Stimulated activated naive CD4-positive, alpha-beta T cell treated with Interleukin-2 at 50 U/mL for 16 hours (primary cell): ENCODE measurements around the gene KIF3A.

Experiments
- DNase-seq: peaks from one replicate; lab custom pipeline; 2025; lab: John Stamatoyannopoulos, UW

The KIF3A gene

GRCh38 chr5:132677682-132678400 lies 59.5 kb downstream of the KIF3A start:
- no peak for DNase-seq

GRCh38 chr5:132677191-132677590 lies 60.2 kb downstream of the KIF3A start:
- no peak for DNase-seq

DNA sequence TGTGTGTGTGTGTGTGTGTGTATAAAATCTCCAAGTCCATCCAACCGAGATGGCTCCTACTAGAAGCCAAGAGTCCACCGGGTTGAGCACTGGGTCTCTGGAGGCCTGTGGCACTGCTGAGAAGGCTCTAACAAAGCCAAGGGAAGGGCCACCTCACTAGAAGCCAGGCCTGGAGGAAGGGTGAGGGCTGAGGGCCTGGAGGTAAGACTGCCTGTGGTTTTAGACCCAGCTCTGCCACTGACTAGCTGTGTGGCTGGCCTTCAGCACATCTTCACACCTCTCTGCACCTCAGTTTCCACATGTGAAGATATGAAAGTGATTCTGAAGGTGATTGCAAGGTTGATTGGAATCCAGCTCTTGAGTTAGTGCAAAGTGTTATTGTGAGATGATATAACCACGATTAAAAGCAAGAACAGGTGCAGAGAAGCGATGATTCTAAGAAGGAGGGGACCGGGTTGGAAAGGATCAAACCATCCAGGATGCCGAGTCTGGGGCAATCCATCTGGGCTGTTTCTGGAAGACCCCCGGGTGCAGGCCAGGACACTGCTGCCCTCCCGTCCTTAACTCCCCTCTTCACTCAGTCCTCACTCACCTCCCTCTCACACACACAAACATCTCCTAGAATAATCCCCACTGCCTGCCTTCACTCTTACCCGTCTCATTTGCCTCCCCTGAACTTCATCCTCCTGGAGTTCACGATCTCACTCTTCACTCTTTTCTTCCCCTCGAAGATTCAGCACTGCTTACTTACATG lies 61.2 kb downstream of the KIF3A start:
- no peak for DNase-seq

DNA sequence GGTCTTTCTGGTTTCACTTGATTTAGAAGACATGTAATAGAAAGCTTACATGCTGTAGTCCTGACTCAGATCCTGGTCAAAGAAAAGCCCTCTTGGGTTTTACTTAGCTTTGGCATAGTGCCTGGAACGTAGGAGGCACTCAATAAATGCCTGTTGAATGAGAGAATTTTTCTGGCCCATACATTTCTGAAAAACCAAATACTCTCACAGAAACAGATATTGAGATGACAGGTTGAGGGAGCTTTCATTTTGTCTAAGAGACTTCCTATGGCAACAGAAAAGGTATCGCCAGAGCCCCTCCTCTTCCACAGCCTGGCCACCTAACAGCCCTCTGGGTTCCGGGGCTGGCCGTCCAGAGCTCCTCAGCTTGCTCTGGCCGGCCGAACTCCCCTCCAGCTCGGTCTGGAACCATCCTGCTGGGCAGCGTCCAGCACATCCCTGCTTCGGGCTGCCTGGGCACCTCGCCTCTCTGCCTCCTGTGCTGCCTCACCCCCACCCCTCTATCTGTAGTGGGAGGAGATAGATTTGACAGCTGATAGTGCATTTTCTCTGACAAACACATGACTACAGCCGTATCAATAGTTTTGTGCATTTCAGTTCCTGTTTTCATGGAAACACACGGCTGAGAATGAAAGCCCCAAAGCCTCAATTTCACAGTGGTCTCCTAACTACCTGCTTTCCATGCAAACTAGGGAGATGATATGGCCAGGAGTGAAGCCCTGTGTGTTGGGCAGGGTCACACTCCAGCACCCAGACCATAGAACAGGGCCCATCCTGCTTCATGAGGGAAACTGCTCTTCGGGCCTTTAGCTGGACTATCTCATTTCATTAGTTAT lies 62.5 kb downstream of the KIF3A start:
- DNase-seq: no peak

- DNase-seq: no peak
Measured at GRCh38 chr5:132673939-132674630, 63.3 kb downstream of the KIF3A start, which contains the start of gene IL4. Gene IL4 (plus strand): TSS chr5:132673989. CDS start chr5:132674051, 62 bp downstream.

DNA sequence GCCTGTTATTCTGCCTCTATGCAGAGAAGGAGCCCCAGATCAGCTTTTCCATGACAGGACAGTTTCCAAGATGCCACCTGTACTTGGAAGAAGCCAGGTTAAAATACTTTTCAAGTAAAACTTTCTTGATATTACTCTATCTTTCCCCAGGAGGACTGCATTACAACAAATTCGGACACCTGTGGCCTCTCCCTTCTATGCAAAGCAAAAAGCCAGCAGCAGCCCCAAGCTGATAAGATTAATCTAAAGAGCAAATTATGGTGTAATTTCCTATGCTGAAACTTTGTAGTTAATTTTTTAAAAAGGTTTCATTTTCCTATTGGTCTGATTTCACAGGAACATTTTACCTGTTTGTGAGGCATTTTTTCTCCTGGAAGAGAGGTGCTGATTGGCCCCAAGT lies 63.9 kb downstream of the KIF3A start:
- no peak for DNase-seq

DNA sequence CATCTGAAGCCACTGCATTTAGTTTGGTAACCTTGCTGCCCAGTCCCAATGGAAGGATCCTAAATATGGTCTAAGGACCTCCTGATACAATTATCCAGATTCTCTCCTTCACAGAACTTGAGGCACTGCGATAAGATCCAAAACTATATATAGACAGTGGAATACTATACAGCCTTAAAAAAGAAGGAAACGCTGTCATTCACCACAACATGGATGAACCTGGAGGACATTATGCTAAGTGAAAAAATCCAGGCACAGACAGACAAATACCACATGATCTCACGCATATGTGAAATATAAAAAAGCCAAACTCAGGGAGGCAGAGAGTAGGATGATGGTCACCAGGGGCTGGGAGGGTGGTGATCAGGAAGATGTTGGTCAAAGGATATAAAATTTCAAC lies 66.3 kb downstream of the KIF3A start:
- DNase-seq: no peak

- DNase-seq: no peak
Measured at GRCh38 chr5:132669966-132670882, 67.1 kb downstream of the KIF3A start.

- DNase-seq: no peak
Measured at GRCh38 chr5:132669455-132669820, 67.9 kb downstream of the KIF3A start.

DNA sequence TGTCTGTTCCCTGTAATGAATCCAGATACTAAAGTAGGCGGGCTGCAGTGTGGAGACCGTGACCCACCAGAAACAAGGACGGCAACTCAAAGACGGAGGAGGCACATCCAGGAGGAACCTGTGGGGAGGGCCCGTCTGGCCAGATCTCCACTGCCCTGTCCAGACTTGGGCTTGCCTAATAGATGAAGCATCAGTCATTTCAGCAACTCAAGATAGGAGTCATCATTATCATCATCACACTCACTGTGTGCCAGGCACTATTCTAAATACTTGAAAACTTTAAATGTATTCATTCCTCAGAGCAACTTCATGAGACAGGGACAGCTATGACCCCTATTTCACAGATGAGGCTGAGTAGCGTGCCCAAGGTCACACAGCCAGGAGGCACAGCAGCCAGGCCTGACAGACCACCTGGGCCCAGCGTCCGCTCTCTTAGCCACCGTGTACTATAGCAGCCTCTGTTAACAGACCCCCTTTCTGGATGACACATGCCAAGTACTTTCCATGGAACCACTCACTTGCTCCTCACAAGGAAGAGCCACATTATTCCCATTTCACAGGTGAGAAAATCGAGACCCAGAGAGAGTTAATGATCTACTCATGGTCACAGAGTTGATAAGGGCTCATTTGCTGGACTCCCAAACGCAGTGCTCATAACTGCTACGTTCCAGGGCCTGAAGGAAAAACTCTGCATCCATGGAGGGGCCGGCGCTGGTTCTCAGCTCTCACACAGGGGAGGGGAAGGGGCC lies 68.5 kb downstream of the KIF3A start:
- DNase-seq: no peak

- DNase-seq: no peak
Measured at GRCh38 chr5:132667761-132668705, 69.3 kb downstream of the KIF3A start.

- DNase-seq: no peak
Measured at GRCh38 chr5:132667309-132667708, 70.0 kb downstream of the KIF3A start.

- DNase-seq: no peak
Measured at GRCh38 chr5:132666310-132667123, 70.8 kb downstream of the KIF3A start.

DNA sequence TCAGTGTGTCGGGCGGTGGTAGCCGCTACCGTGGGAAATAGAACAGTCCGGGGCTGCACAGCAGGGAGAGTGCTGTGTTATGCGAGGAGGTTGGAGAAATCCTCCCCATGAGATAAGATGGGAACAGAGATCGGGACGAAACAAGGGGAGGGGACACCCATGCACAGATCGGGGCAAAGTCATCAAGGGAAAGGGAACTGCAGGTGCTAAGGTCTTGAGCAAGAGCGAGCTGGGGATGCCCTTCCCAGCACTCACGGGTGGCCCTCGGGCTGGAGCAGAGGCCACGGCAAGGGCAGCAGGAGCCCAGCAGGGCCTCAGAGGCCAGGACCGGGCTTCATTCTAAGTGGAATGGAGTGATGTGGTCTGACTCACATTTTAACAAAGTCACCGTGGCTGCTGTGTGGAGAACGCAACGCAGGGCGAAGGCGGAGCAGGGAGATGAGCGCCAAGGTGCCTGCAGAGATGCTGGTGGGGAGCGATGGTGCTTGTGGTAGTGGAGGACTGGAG lies 71.7 kb downstream of the KIF3A start:
- no peak for DNase-seq

DNA sequence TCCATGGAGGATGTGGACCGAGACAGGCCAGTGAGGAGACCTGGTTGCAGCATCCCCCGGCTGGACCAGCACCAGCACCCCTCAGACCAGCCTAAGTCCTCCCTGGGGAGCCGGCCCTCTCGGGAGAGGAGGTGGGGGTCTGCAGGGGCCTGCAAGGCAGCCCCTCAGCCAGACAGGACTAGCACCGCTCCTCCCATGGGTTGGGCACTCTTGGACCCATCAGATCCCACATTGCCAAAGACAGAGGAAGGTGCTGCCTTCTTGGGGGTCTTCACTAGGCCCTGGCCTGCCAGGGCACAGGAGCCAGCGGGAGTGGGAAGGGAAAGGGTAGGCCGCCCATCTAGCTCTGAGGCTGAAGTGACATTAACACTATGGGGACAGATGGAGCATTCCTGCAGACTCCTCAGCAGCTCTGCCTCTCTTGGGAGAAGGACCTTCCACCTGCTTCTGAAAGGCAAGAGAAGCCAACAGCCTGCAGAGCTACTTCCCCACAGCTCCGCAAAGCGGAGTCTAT lies 72.6 kb downstream of the KIF3A start:
- no peak for DNase-seq

DNA sequence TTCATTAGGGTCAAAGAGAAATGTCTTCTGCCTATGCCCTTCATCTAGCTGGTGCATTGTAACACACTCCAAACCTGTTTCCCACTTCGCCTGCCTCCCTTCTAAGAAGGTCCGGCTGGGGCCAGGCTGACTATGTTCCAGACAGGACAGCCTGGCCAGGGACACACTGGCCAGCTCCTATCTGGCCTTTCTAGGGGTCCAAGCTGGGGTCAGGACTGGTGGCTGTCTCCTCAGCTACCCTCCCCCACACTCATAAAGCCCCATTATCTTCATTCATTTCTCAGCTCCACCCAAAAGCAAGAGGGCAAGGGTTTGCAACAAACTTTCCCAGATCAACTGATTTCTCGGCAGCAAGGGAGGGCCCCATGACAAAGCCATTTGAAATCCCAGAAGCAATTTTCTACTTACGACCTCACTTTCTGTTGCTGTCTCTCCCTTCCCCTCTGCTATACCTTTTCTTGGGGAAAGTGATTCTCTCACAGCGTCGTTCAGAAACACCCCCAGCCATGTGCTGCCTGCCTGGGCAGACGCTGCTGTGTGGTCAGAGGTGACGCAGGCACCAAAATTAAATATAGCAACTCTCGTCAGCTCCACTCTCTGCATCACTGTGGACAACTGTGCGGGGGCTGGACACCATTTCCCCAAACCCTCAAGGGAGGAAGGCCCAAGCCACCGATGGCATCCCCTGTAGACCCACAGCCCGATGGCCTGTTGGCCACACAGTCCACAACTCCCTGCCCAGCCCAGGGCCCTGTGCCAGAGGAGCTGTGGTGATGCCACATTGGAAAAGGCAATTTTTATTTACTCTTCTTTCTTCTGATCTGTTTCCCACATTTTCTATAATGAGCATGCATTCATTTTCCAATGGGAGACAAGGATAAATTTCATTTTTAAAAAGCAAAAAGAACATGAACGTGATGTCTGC lies 73.3 kb downstream of the KIF3A start:
- no peak for DNase-seq
